Esophagus squamous epithelium (tissue), 5 donors: ENCODE measurements around the gene LRRC51. TPM values are rescaled to one million over a fixed set of nuclear protein-coding genes. Genes with fewer than 3 reads are reported as not detected.
A peak's percentile ranks its signal among the peaks of the same experiment; 100 is the strongest.

Source experiments
- DNase-seq: peaks from one replicate; lab custom pipeline; 2025; lab: John Stamatoyannopoulos, UW
- H3K27ac ChIP-seq, 4 donors: fragments of 200-600 bp; sonication (generic); one replicate each; pipeline ENCODE4 v1.5.1; 2016 to 2019; ENCODE audit warnings: mild to moderate bottlenecking in 1 of 4
- H3K27me3 ChIP-seq, 4 donors: fragments of 200-600 bp; sonication (generic); 1 replicate in 3 of 4; 2 replicates in 1 of 4; pipeline versions ENCODE4 v1.5.1 to v1.6.0; 2017 to 2021; ENCODE audit warnings: antibody characterized with exemption in 1 of 4
- H3K36me3 ChIP-seq, 3 donors: fragments of 200-600 bp; sonication (generic); one replicate each; pipeline ENCODE4 v1.5.1; 2016 to 2019
- H3K4me1 ChIP-seq, 3 donors: fragments of 200-600 bp; sonication (generic); one replicate each; pipeline ENCODE4 v1.5.1; 2017 to 2019
- H3K4me3 ChIP-seq, 4 donors: fragments of 200-600 bp; sonication (generic); 1 replicate in 3 of 4; 2 replicates in 1 of 4; pipeline ENCODE4 v1.5.1; 2016 to 2019; ENCODE audit warnings: mild to moderate bottlenecking in 2 of 4, moderate library complexity in 1 of 4
- H3K9me3 ChIP-seq, 3 donors: fragments of 200-600 bp; sonication (generic); one replicate each; pipeline ENCODE4 v1.5.1; 2016 to 2019
- CTCF ChIP-seq, 6 experiments: fragments of 450-650 bp in 4 of 6; fragments of 200-600 bp in 2 of 6; sonication (generic) in 2 of 6; IDR thresholded peaks; one replicate each; pipeline ENCODE4 v1.5.1; 2016 to 2019; ENCODE audit warnings: antibody characterized with exemption in 6 of 6, mild to moderate bottlenecking in 4 of 6, moderate library complexity in 4 of 6
- POLR2A ChIP-seq, 4 donors: fragments of 450-650 bp; IDR thresholded peaks; one replicate each; pipeline ENCODE4 v1.6.1; 2017; ENCODE audit warnings: antibody characterized with exemption in 4 of 4, mild to moderate bottlenecking in 4 of 4, moderate library complexity in 3 of 4
- WGBS, 2 donors: methylation state at CpG; one replicate each; pipeline ENCODE4 v1.1.5; 2018; 5-methylcytosine and 5-hydroxymethylcytosine counted together
- intact Hi-C: fragments of 100-400 bp; cut with DNase I; formaldehyde crosslinking; loops from one replicate; pipeline ENCODE4 v1.15.0; 2022
- total RNA-seq, 4 donors: library from RNA; depleted of rRNA; stranded (reverse); fragments of >200 nt; gene quantifications; one replicate each; pipeline ENCODE4 v1.1.0, GENCODE V29; 2016
- donor health status: DM: yes; HTN: yes; CAD: no.

Gene LRRC51
- total RNA-seq, 4 donors from 2014 or later: 2.1 to 4.2 (median 3.2) TPM

DNA sequence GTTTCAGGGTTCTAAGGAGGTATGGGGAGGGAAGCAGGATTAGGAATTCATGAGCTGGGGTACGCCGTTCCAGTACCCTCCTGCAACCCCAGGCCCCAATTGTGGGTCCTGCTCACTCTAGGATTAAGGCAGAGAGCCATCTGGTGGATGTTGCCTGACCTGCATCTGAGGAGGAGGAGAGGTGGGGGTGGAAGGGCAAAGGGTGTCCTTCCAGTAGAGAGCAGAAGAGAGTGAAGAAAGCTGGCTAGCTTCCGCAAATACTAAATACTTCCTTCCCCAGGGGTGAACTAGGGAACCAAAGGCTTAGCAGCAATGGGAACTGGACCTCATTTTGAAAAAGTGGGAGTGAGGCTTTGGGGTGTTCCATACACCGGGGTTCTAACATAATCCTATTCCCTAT, 10.6 kb downstream of the LRRC51 start:
- Histone ChIP-seq H3K27me3 (no peaks in the 10 kb centered on the region), H3K27ac (peak overlapping the region; percentile 29 to 68 (median 57)), H3K9me3 (no peaks in the 10 kb centered on the region), H3K36me3 (peaks cover 0 to 64% (median 0%) of the 10 kb centered on the region in 3 donors), H3K4me1 (peaks cover 0 to 27% (median 6%) of the 10 kb centered on the region in 3 donors), H3K4me3 (no peak overlapping the region)
- no peak for TF ChIP-seq POLR2A (IDR thresholded peaks at IDR 0.05)
- peak; percentile 72 to 92 (median 90) for TF ChIP-seq CTCF (IDR thresholded peaks at IDR 0.05)
- 34 to 43% methylated on average over 4 of the region's 4 CpGs for WGBS, 2 donors
- DNase-seq: no peak
- intact Hi-C loops: loop anchor here (5.0 kb wide), 1 partner anchor 69 kb away; no protein-coding TSS in a partner anchor

DNA sequence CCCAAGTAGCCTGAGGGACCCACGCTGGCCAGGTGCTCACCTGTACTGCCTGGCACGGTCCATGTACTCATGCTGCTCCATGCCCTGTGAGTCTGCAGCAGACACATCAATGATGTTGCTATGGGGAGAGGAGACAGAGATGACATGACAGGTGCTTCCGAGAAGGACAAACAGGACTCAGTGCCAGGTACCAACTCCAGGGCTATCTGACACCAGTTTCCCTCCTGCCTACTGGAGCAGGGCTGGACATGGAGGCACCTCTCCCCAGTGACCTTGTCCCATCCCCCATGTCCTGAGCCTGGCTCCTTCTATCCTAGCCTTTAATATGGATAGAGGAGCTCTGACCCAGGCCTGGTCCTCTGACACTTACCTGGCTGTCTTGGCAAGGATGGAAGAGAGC, 18.1 kb downstream of the LRRC51 start:
- H3K9me3 ChIP-seq: no peaks in the 10 kb centered on the region
- WGBS, 2 donors: 80% methylated on average over 1 of the region's 3 CpGs; no CpG with 5 or more reads in 1 of the 2 donors
- TF ChIP-seq POLR2A (IDR thresholded peaks at IDR 0.05) (no peak), CTCF (IDR thresholded peaks at IDR 0.05) (no peak)
- H3K4me1 ChIP-seq: peaks cover 25 to 47% (median 34%) of the 10 kb centered on the region in 3 donors
- no peaks in the 10 kb centered on the region for H3K27me3 ChIP-seq
- no peak overlapping the region for H3K4me3 ChIP-seq
- H3K36me3 ChIP-seq: peaks cover 19 to 63% (median 22%) of the 10 kb centered on the region in 3 donors
- DNase-seq: no peak
- intact Hi-C loops: no loop called here
- H3K27ac ChIP-seq: no peak overlapping the region

GRCh38 chr11:72100009-72100408, 19.4 kb downstream of the LRRC51 start:
- H3K27ac ChIP-seq: peak overlapping the region; percentile 26 to 94 (median 66)
- TF ChIP-seq CTCF (IDR thresholded peaks at IDR 0.05) (no peak), POLR2A (IDR thresholded peaks at IDR 0.05) (no peak)
- no peaks in the 10 kb centered on the region for H3K9me3 ChIP-seq
- WGBS, 2 donors: 64 to 75% methylated on average over 3 of the region's 3 CpGs
- H3K4me3 ChIP-seq: no peak overlapping the region
- H3K36me3 ChIP-seq: peaks cover 19 to 51% (median 22%) of the 10 kb centered on the region in 3 donors
- no peak for DNase-seq
- intact Hi-C loops: no loop called here
- H3K4me1 ChIP-seq: peaks cover 27 to 50% (median 36%) of the 10 kb centered on the region in 3 donors
- no peaks in the 10 kb centered on the region for H3K27me3 ChIP-seq

DNA sequence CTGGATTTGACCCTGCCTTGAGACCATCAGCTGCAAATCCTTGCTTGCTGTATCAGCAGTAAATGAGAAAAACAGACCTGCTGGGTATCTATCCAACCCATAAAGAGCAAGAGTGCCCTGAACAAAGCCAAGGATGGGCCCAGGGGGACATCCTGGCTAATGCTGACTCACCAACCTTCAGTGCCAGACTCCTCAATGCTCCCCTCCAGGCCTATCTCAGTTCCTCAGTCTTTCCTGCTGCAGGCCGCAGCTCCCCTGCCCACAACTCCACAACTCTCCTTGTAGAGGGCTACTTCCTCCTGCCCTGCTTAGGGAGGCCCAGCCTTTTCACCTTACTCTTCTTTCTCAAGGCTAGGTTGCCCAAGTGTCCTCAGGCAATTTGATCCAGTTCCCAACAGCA, 19.8 kb downstream of the LRRC51 start:
- Histone ChIP-seq H3K27ac (peak overlapping the region; percentile 26 to 94 (median 66)), H3K27me3 (no peaks in the 10 kb centered on the region), H3K4me1 (peaks cover 27 to 47% (median 36%) of the 10 kb centered on the region in 3 donors), H3K36me3 (peaks cover 19 to 49% (median 22%) of the 10 kb centered on the region in 3 donors), H3K4me3 (no peak overlapping the region), H3K9me3 (no peaks in the 10 kb centered on the region)
- TF ChIP-seq POLR2A (IDR thresholded peaks at IDR 0.05): no peak
- TF ChIP-seq CTCF (IDR thresholded peaks at IDR 0.05): no peak
- 57 to 75% methylated on average over 1 of the region's 1 CpG for WGBS, 2 donors
- intact Hi-C loops: no loop called here
- no peak for DNase-seq

DNA sequence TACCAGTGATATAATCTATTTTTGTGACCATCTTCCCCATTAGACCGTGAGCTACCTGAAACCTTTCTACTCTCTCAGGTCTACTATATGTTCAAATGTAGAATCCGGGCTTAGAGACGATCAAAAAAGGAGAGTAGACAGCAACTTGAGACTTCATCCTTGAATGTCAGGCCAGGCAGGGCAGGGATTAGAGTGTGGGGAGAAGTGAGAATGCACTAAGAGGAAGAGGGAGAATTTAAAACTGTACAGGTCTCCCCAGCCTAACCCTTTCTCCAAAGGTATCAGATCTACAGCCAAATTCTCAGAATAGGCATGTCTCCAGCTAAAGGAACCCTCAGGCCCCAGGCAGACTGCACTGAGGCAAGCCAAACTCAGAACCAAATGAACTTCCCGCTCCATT, 21.5 kb downstream of the LRRC51 start:
- intact Hi-C loops: no loop called here
- 16 to 36% methylated on average over 4 of the region's 4 CpGs for WGBS, 2 donors
- peaks cover 27 to 47% (median 36%) of the 10 kb centered on the region in 3 donors for H3K4me1 ChIP-seq

More for the DNA sequence above, 21.5 kb downstream of the LRRC51 start:
- no peaks in the 10 kb centered on the region for H3K9me3 ChIP-seq
- H3K4me3 ChIP-seq: peak overlapping the region; percentile 70 to 92 (median 79)
- peaks cover 19 to 37% (median 22%) of the 10 kb centered on the region in 3 donors for H3K36me3 ChIP-seq
- no peaks in the 10 kb centered on the region for H3K27me3 ChIP-seq
- DNase-seq: no peak
- no peak for TF ChIP-seq POLR2A (IDR thresholded peaks at IDR 0.05)
- TF ChIP-seq CTCF (IDR thresholded peaks at IDR 0.05): no peak
- H3K27ac ChIP-seq: peak overlapping the region; percentile 94 to 97 (median 94)
